Lower leg skin (tissue), 3 donors: Measurements from ENCODE around the gene DUSP2.

ENCODE experiments used
- CTCF ChIP-seq, 3 donors: fragments of 450-650 bp; IDR thresholded peaks; one replicate each; pipeline ENCODE4 v1.5.1; 2016; ENCODE audit warnings: antibody characterized with exemption in 3 of 3, mild to moderate bottlenecking in 3 of 3, moderate library complexity in 2 of 3
- POLR2A ChIP-seq, 2 donors: fragments of 450-650 bp; IDR thresholded peaks; one replicate each; pipeline ENCODE4 v1.6.1; 2016 to 2017; ENCODE audit warnings: antibody characterized with exemption in 2 of 2, mild to moderate bottlenecking in 1 of 2, moderate library complexity in 1 of 2

DNA sequence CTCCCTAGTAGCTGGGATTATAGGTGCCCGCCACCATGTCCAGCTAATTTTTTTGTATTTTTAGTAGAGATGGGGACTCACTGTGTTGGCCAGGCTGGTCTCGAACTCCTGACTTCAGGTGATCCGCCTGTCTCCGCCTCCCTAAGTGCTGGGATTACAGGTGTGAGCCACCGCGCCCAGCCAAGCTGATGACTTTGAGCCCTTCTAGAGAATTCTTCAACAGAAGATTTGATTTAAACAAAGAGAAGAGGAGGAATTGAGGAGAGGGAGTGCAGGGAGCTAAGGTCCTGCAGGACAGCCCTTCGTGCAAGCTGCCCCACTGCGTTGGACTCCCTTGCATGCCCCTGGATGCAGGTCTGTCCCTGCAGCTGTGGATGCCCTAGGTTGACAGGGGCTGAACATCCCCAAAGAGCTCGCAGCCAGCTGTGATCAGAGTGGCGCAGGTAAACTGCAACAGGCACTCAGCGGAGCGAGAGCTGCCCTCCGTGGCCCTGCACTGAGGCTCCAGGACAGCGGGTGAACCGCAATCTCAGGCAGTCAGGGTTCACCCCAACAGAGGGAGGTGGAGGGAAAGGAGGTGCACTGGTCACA lies 42.5 kb downstream of the DUSP2 start:
- TF ChIP-seq POLR2A (IDR thresholded peaks at IDR 0.05) (no peak), CTCF (IDR thresholded peaks at IDR 0.05) (no peak)
